GM13976 (cell line): Measurements from ENCODE around the gene ARSB.

Experiments used
- DNase-seq: peaks from one replicate; pipeline ENCODE4 v3.0.0; 2012; ENCODE audit warnings: low spot score
- CTCF ChIP-seq: IDR thresholded peaks from 2 replicates; pipeline ENCODE4 v1.5.1; 2012; ENCODE audit warnings: borderline replicate concordance, mild to moderate bottlenecking; ENCODE audit not compliant: insufficient read depth; ENCODE audit errors: extremely low read depth, missing control alignments, control extremely low read depth
- in situ Hi-C: fragments of 300-500 bp; cut with MboI; formaldehyde crosslinking; loops from one replicate; pipeline ENCODE4 v1.12.0; 2022; ENCODE audit warnings: low sequenced_read_pairs, mixed read lengths, inconsistent platforms; ENCODE audit not compliant: unreplicated experiment

ARSB gene

GRCh38 chr5:79011869-79012268 lies 26.8 kb upstream of the ARSB start:
- in situ Hi-C loops = no loop called here
- no peak for TF ChIP-seq CTCF
- DNase-seq = no peak

- no peak for DNase-seq
- in situ Hi-C loops = no loop called here
- no peak for TF ChIP-seq CTCF
Measured at GRCh38 chr5:79011219-79011836, 26.2 kb upstream of the ARSB start.

GRCh38 chr5:79008362-79008761 lies 23.3 kb upstream of the ARSB start:
- no peak for DNase-seq
- TF ChIP-seq CTCF = no peak
- in situ Hi-C loops = no loop called here

GRCh38 chr5:79007872-79008271 lies 22.8 kb upstream of the ARSB start:
- TF ChIP-seq CTCF = no peak
- in situ Hi-C loops = no loop called here

GRCh38 chr5:79005936-79006631 lies 21.0 kb upstream of the ARSB start:
- in situ Hi-C loops = no loop called here
- DNase-seq = no peak

More at GRCh38 chr5:79007872-79008271, 22.8 kb upstream of the ARSB start:
- DNase-seq = no peak

GRCh38 chr5:79005151-79005550 lies 20.0 kb upstream of the ARSB start:
- no peak for DNase-seq
- in situ Hi-C loops = no loop called here
- TF ChIP-seq CTCF = no peak

More at GRCh38 chr5:79005936-79006631, 21.0 kb upstream of the ARSB start:
- no peak for TF ChIP-seq CTCF
